ENCODE measurements around the gene SLC5A9. TPM values are rescaled to one million over a fixed set of nuclear protein-coding genes. Genes with fewer than 3 reads are reported as not detected.
"Not testable (repeated sequence)": the region's sequence is repeated elsewhere in the genome, so short reads cannot be mapped to it uniquely, and the experiment has no call there.

SLC5A9 gene
- total and polyA plus RNA-seq, 9 of the 15 experiments (the other 6 are each of a cell fraction or from before 2014, with no cell fraction given): not detected

DNA sequence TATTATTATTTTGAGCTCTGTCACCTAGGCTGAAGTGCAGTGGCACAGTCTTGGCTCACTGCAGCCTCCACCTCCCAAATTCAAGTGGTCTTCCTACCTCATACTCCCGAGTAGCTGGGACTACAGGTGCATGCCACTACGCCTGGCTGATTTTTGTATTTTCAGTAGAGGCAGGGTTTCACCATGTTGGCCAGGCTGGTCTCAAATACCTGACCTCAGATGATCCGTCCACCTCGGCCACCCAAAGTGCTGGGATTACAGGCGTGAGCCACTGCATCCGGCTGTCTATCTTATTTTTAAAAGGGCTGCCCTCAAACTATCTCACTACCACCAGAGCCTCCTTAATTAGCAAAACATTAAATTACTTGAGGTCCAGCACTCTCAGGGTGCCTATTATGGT, 71.6 kb downstream of the SLC5A9 start:
- BruUV-seq (replicated peaks); H3K27me3 ChIP-seq (ENCODE audit: control insufficient read depth in 2 of 2, insufficient read depth in 2 of 2, low read length in 2 of 2); FAIRE-seq; H4K20me1 ChIP-seq (replicated peaks; ENCODE audit: control insufficient read depth, insufficient read depth, low read length); intact Hi-C loops (cut with micrococcal nuclease); in situ Hi-C loops (cut with MboI); H3K9ac ChIP-seq (ENCODE audit: insufficient read depth in 1 of 2, low read depth in 2 of 2, low read length in 2 of 2); H3K4me1 ChIP-seq (replicated peaks in 1 of 2; ENCODE audit: control insufficient read depth in 2 of 2, insufficient read depth in 2 of 2, low read length in 2 of 2); H3K9me3 ChIP-seq (replicated peaks; ENCODE audit: control insufficient read depth, insufficient read depth, low read depth, low read length); H3K4me3 ChIP-seq; DNase-seq (ENCODE audit: extremely low read depth in 1 of 4, low spot score in 3 of 4); H3K27ac ChIP-seq (ENCODE audit: extremely low read depth, low read depth, low read length); ATAC-seq; H3K36me3 ChIP-seq (ENCODE audit: control insufficient read depth, insufficient read depth, low read length); H2AFZ ChIP-seq (ENCODE audit: low read depth, low read length); H3K4me2 ChIP-seq (ENCODE audit: insufficient read depth, low read length); CTCF ChIA-PET (ENCODE audit: low intra/inter-chr PET ratio); H3K79me2 ChIP-seq (ENCODE audit: control insufficient read depth, insufficient read depth, low read length); H3K9me1 ChIP-seq (ENCODE audit: control insufficient read depth, insufficient read depth, low read length): not testable (repeated sequence)
- POLR2A ChIA-PET: interaction anchor here (0.6 to 1.0 kb wide), 2 partner anchors 9 to 1060 kb away, joined by 3 read pairs; no protein-coding TSS in a partner anchor
- WGBS (ENCODE audit: insufficient coverage, low coverage, missing lambda C conversion rate): 1% methylated on average over 6 of the region's 6 CpGs

DNA sequence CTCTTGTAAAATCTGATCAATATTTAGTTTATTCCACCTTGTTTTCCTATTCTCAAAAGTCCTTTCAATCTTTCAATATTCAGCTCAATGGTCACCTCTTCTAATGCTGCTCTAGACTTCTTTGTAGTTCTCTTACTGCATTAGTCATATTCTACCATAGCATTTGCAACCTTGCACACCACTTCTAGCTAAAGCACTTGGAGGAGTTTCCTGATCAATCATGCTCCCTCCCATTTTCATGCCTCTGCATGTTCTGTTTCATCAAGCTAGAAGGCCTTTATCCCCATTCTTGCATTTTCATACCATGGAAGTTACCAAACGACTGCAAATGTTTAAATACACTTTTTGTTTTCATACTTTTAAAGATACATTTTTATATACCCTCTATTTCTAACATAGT, 72.1 kb downstream of the SLC5A9 start:
- ChIA-PET POLR2A (no interaction called here), CTCF (ENCODE audit: low intra/inter-chr PET ratio) (no interaction called here)
- in situ Hi-C loops (cut with MboI) (no loop called here), intact Hi-C loops (cut with micrococcal nuclease) (no loop called here)
- DNase-seq (ENCODE audit: extremely low read depth in 1 of 4, low spot score in 3 of 4): no peak
- no peak for ATAC-seq
- Histone ChIP-seq H3K9me1 (ENCODE audit: control insufficient read depth, insufficient read depth, low read length) (no peaks in the 10 kb centered on the region), H3K27me3 (ENCODE audit: control insufficient read depth in 2 of 2, insufficient read depth in 2 of 2, low read length in 2 of 2) (no peaks in the 10 kb centered on the region), H3K79me2 (ENCODE audit: control insufficient read depth, insufficient read depth, low read length) (no peaks in the 10 kb centered on the region), H3K9ac (ENCODE audit: insufficient read depth in 1 of 2, low read depth in 2 of 2, low read length in 2 of 2) (no peak overlapping the region), H3K4me1 (replicated peaks in 1 of 2; ENCODE audit: control insufficient read depth in 2 of 2, insufficient read depth in 2 of 2, low read length in 2 of 2) (no peaks in the 10 kb centered on the region), H4K20me1 (replicated peaks; ENCODE audit: control insufficient read depth, insufficient read depth, low read length) (no peaks in the 10 kb centered on the region), H3K27ac (ENCODE audit: extremely low read depth, low read depth, low read length) (no peak overlapping the region), H3K36me3 (ENCODE audit: control insufficient read depth, insufficient read depth, low read length) (no peaks in the 10 kb centered on the region), H3K4me3 (no peak overlapping the region), H2AFZ (ENCODE audit: low read depth, low read length) (no peak overlapping the region), H3K4me2 (ENCODE audit: insufficient read depth, low read length) (no peak overlapping the region), H3K9me3 (replicated peaks; ENCODE audit: control insufficient read depth, insufficient read depth, low read depth, low read length) (no peaks in the 10 kb centered on the region)
- WGBS (ENCODE audit: insufficient coverage, low coverage, missing lambda C conversion rate): 0% methylated on average over 1 of the region's 1 CpG
- no TSS peak for BruUV-seq (replicated peaks)
- FAIRE-seq: no peak
- TF ChIP-seq GTF2F1 (IDR thresholded peaks at IDR 0.05; ENCODE audit: low read depth, low read length) (no peak), SAFB2 (IDR thresholded peaks at IDR 0.05; ENCODE audit: borderline replicate concordance, low read depth, low read length, severe bottlenecking) (no peak), PTTG1 (tag; IDR thresholded peaks at IDR 0.05; ENCODE audit: low read depth) (no peak), CEBPG (CRISPR knock-in tag; IDR thresholded peaks at IDR 0.05) (no peak), CEBPG (tag; conservative IDR thresholded peaks at IDR 0.05 in 1 of 2, IDR thresholded peaks at IDR 0.05 in 1 of 2) (no peak), ZNF253 (CRISPR knock-in tag; conservative IDR thresholded peaks at IDR 0.05) (no peak), ZBED1 (IDR thresholded peaks at IDR 0.05) (no peak), NUFIP1 (IDR thresholded peaks at IDR 0.05; ENCODE audit: partially characterized antibody) (no peak), CHD4 (IDR thresholded peaks at IDR 0.05; ENCODE audit: insufficient read depth, insufficient replicate concordance, low read depth, low read length, poor library complexity, severe bottlenecking) (no peak), NFIC (IDR thresholded peaks at IDR 0.05) (no peak), SMARCA5 (IDR thresholded peaks at IDR 0.05) (no peak), ZNF695 (CRISPR knock-in tag; IDR thresholded peaks at IDR 0.05) (no peak), NCOA2 (IDR thresholded peaks at IDR 0.05; ENCODE audit: partially characterized antibody in 2 of 2) (no peak)
- TF ChIP-seq, protein P1, sequence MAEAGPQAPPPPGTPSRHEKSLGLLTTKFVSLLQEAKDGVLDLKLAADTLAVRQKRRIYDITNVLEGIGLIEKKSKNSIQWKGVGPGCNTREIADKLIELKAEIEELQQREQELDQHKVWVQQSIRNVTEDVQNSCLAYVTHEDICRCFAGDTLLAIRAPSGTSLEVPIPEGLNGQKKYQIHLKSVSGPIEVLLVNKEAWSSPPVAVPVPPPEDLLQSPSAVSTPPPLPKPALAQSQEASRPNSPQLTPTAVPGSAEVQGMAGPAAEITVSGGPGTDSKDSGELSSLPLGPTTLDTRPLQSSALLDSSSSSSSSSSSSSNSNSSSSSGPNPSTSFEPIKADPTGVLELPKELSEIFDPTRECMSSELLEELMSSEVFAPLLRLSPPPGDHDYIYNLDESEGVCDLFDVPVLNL (CRISPR knock-in tag; IDR thresholded peaks at IDR 0.05; ENCODE audit: low read depth): no peak
- TF ChIP-seq, protein P2, sequence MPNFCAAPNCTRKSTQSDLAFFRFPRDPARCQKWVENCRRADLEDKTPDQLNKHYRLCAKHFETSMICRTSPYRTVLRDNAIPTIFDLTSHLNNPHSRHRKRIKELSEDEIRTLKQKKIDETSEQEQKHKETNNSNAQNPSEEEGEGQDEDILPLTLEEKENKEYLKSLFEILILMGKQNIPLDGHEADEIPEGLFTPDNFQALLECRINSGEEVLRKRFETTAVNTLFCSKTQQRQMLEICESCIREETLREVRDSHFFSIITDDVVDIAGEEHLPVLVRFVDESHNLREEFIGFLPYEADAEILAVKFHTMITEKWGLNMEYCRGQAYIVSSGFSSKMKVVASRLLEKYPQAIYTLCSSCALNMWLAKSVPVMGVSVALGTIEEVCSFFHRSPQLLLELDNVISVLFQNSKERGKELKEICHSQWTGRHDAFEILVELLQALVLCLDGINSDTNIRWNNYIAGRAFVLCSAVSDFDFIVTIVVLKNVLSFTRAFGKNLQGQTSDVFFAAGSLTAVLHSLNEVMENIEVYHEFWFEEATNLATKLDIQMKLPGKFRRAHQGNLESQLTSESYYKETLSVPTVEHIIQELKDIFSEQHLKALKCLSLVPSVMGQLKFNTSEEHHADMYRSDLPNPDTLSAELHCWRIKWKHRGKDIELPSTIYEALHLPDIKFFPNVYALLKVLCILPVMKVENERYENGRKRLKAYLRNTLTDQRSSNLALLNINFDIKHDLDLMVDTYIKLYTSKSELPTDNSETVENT (CRISPR knock-in tag; IDR thresholded peaks at IDR 0.05): no peak
